SKM-1 treated with dmso at 0.1 percent for 144 hours (cell line): ENCODE results near the gene CSK.

Experiments
- DNase-seq: peaks from one replicate; lab custom pipeline; 2025; ENCODE audit not compliant: unreplicated experiment; lab: John Stamatoyannopoulos, UW

CSK gene

DNA sequence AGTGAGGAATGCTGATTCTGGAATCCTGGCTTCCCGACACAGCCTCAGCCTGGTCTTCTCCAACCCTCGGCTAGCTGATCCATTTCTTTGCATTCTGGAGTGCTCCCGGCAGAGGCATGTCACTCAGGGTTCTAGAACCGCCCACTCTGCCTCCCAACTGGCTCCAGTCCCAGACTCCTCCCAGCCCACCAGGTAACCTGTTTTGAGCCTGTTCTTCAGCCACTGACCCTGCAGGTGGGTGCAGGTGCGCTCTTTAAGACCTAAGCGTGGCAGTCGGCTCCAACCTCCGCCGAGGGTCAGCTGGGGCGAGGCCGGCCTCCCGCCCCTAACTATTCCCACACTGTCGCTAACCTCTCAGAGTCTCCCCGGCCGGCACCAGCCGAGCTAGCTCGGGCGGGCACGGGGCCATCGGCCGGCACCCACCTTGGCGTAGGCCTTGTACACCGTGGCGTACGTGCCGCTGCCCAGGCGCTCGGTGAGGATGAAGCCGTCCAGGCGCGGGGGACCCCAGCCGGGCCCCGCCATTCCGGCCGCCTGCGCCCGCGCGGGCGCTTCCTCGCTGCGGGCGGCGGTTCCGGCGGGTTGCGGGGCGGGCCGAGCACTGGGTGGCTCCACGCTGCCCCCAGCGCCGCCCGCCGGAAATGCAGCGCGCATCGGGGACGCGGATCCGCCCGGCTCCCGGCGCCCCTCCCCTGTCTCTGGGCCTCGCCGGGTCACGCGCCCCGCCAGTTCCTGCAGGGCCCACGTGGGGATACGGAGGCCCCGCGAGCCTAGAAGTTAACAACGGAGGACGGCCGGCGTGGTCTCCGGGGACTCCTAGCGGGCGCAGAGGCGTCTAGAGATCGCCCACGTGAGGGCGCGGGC lies 60.9 kb downstream of the CSK start, which contains the start of gene ULK3:
Gene ULK3, minus strand, starts transcription at position 576 of the 864 bp plus-strand sequence. Its CDS starts 51 bp downstream, at position 525.
- peak; percentile 87 for DNase-seq

DNA sequence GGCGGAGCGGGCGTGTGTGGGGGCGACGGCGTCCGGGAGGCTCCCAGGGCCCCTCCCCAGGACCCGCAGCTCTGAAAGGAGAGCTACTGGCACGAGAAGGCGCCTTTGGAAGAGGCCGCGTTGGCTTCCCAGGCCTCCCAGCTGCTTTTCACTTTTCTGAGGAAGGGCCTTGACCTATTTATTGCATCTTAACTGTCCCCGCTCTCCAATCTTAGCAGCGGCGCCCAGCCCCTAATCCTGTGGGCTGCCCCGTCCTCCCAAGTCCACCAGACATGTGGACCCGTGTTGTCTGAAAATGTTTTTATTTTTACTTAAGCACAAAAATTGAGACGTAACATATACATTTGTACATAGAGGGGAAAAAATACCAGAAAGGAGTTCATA lies 61.6 kb downstream of the CSK start:
- DNase-seq, result no peak

- DNase-seq, result no peak
These were observed 62.0 kb downstream of the CSK start for GRCh38 chr15:74843891-74844299.

DNA sequence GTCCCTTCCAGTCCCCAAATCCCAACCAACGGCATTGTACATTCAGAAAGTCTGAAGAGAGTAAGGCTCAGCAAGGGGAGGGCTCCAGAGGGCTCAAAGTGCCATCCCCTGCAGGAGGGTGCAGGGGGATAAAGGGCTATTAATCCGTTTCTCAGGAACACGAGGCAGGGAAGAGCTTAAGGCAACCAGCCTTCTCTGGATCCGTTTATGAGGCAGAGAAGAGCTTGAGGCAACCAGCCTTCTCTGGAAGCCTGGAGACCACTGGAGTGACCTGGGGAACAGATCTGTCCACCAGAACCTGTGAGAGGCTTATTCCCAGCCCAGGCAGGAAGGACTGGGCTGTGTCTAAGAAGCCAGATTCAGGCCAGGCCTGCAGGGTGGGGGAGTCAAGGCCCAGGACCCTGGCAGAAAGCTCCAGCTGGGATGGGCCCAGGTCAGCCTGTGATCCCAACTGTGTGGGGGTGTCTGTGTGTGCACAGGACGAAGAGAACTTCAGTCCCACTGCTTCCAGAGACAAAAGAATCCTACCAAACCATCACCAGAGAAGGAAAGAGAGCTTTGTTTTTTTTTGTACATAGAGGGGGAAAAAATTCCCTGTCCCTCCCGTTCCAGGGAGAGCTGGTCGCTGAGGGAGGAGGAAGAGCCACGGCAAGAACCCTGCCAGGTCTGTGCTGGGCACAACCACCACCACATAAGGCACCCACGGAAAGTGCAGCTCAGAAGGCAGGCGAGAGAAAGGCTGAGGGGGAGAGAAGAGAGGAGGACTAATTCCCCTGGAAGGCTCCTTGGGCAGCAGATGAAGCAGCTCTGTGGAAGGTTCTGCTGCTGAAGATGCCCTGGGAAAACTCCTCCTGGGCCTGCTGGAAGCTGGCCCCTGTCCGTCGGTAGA lies 62.7 kb downstream of the CSK start:
- DNase-seq, result no peak

DNA sequence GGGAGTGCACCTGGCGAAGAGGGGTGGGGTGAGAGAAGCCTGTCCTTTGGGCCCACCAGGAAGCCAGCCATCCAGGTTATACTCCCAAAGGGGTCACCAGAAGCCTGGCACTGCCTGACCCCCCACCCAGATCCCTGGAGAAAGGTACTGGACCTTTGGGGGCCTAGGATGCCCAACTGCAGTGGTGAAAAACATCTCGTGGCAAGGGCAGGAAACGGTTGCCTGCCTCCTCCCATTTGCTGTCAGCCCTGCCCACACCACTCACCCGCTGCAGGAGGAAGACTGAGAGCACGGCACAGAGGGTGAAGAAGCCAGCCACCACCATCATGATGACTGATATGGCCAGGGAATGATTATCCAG lies 63.3 kb downstream of the CSK start:
- no peak for DNase-seq

GRCh38 chr15:74845581-74845980 lies 63.7 kb downstream of the CSK start:
- DNase-seq, result no peak

DNA sequence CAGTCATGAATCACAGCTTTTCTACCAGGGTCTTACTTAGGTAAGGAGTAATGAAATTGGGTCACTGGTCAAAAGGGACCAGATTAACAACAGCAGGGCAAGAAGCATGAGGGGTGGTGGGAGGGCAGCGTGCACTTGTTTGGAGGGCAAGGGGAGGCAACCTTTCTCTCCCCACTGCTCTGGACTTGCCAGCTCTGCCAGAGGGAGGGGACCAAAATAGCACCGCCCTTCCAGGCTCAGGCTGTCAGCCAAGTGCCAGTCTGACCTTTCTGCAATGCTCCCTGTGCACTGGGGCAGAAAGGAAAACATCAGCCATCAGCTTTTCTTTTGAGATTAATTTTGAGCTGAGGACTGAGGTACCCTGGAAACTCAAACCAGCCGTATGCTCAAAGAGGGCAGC lies 65.6 kb downstream of the CSK start:
- no peak for DNase-seq

- no peak for DNase-seq
These were observed 68.5 kb downstream of the CSK start for GRCh38 chr15:74850393-74850792.

- DNase-seq, result no peak
These were observed 70.1 kb downstream of the CSK start for GRCh38 chr15:74851960-74852359.
